Stimulated activated naive CD4-positive, alpha-beta T cell treated with Interleukin-2 at 50 U/mL for 16 hours (primary cell): ENCODE results near the gene PRAMEF20.

Source experiments
- DNase-seq: peaks from one replicate; lab custom pipeline; 2025; lab: John Stamatoyannopoulos, UW

The PRAMEF20 gene

DNA sequence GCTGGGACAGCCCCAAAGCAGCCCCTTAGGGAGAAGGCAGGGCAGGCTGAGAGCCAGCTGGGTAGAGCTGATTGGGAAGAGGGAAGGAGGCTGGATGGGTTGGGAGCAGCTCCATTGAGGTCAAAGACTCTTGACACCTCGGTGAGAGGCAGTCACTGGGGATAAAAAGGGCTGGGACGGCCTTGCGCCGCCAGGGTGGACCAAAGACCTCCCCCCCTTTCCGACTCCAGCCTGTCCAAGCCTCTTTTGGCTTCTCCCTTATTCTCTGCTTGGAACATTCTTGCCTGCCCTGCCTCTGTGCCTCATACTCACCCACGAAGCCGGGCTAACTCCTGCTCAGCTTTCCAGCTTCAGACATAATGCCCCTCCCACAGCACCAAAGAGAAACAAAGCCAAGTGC lies 52.4 kb downstream of the PRAMEF20 start:
- no peak for DNase-seq

DNA sequence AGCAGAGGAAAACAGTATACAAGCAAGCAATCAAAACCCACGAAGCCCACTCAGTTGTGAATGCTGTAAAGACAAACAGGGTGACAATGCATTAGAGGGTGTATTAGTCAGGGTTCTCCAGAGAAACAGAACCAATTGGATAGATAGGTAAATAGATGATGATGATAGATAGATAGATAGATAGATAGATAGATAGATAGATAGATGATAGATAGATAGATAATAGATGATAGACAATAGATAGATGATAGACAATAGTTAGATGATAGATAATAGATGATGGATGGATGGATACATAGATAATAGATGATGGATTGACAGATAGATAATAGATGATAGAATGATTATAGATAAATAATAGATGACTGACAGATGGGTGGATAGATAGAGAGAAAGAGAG lies 55.3 kb downstream of the PRAMEF20 start:
- DNase-seq: no peak

DNA sequence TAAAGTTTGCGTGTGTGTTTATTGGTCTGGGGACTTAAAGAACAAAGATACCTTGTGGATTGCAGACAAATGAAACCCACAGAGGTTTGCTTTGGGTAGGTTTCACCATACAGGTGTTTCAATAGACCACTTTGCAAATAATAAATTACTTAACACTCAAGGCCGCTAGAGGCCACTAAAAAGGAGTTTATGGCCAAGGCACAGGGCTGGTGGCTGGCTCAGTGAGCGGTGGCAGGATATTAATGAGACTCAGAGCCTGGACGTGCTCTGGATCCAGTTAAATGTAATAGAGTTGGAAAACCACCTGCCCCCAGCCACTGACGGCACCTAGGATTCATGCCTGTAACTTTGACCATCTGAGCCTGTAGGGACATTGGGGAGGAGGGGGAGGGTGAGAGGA lies 59.1 kb downstream of the PRAMEF20 start:
- DNase-seq: no peak
